HEK293T (cell line): ENCODE data around the gene C1orf94.
"Not testable (repeated sequence)": the region's sequence is repeated elsewhere in the genome, so short reads cannot be mapped to it uniquely, and the experiment has no call there.

Experiments used
- CTCF ChIA-PET: fragments of 350-600 bp; formaldehyde crosslinking; extraction: SDS; loops from one replicate; lab custom pipeline; 2021; ENCODE audit warnings: antibody characterized with exemption, inconsistent platforms; lab: Yijun Ruan, JAX
- POLR2A ChIA-PET: fragments of 350-600 bp; formaldehyde crosslinking; extraction: SDS; loops from one replicate; lab custom pipeline; 2020; ENCODE audit warnings: antibody characterized with exemption, inconsistent platforms; lab: Yijun Ruan, JAX
- DNase-seq: peaks from one replicate; pipeline ENCODE4 v3.0.0; 2012; ENCODE audit warnings: mixed read lengths; ENCODE audit errors: extremely low spot score
- ARNT ChIP-seq: fragments of 450-650 bp; IDR thresholded peaks from 2 replicates; pipeline ENCODE4 v1.6.1; 2017; ENCODE audit warnings: mild to moderate bottlenecking
- BHLHE40 ChIP-seq: fragments of 450-650 bp; IDR thresholded peaks from 2 replicates; pipeline ENCODE4 v1.6.1; 2016; ENCODE audit warnings: mild to moderate bottlenecking, moderate library complexity, borderline replicate concordance
- CTBP1 ChIP-seq: fragments of 450-650 bp; IDR thresholded peaks from 2 replicates; pipeline ENCODE4 v1.6.1; 2016; ENCODE audit warnings: borderline replicate concordance
- ELF4 ChIP-seq: fragments of 450-650 bp; IDR thresholded peaks from 2 replicates; pipeline ENCODE4 v1.6.1; 2017; ENCODE audit warnings: antibody characterized with exemption
- FOXA1 ChIP-seq: fragments of 450-650 bp; IDR thresholded peaks from 2 replicates; pipeline ENCODE4 v1.6.1; 2016; ENCODE audit warnings: mild to moderate bottlenecking
- FOXK2 ChIP-seq: fragments of 450-650 bp; IDR thresholded peaks from 2 replicates; pipeline ENCODE4 v1.6.1; 2016; ENCODE audit warnings: mild to moderate bottlenecking
- FOXM1 ChIP-seq: fragments of 450-650 bp; IDR thresholded peaks from 2 replicates; pipeline ENCODE4 v1.6.1; 2017; ENCODE audit warnings: mild to moderate bottlenecking, borderline replicate concordance
- HDGF ChIP-seq: fragments of 450-650 bp; IDR thresholded peaks from 2 replicates; pipeline ENCODE4 v1.6.1; 2017; ENCODE audit warnings: antibody characterized with exemption, borderline replicate concordance
- L3MBTL2 ChIP-seq: fragments of 450-650 bp; conservative IDR thresholded peaks from 2 replicates; pipeline ENCODE4 v1.6.1; 2016; ENCODE audit warnings: mild to moderate bottlenecking
- LEF1 ChIP-seq: fragments of 450-650 bp; IDR thresholded peaks from 2 replicates; pipeline ENCODE4 v1.6.1; 2017; ENCODE audit warnings: mild to moderate bottlenecking, borderline replicate concordance
- NFRKB ChIP-seq: fragments of 450-650 bp; IDR thresholded peaks from 2 replicates; pipeline ENCODE4 v1.6.1; 2016; ENCODE audit warnings: mild to moderate bottlenecking, moderate library complexity
- PKNOX1 ChIP-seq: fragments of 450-650 bp; IDR thresholded peaks from 2 replicates; pipeline ENCODE4 v1.6.1; 2016
- SP1 ChIP-seq: fragments of 450-650 bp; IDR thresholded peaks from 2 replicates; pipeline ENCODE4 v1.6.1; 2017
- SUZ12 ChIP-seq: fragments of 450-650 bp; IDR thresholded peaks from 2 replicates; pipeline ENCODE4 v1.6.1; 2016; ENCODE audit warnings: mild to moderate bottlenecking
- TARDBP ChIP-seq: fragments of 450-650 bp; IDR thresholded peaks from 2 replicates; pipeline ENCODE4 v1.6.1; 2016
- ZNF384 ChIP-seq: fragments of 450-650 bp; IDR thresholded peaks from 2 replicates; pipeline ENCODE4 v1.6.1; 2016

C1orf94 gene

GRCh38 chr1:34166625-34167361 is 9.9 kb upstream of the C1orf94 start:
- ChIA-PET POLR2A (no interaction called here), CTCF (no interaction called here)
- no peak for DNase-seq
- TF ChIP-seq PKNOX1 (no peak), NFRKB (no peak)

- CTCF ChIA-PET = no interaction called here
- no peak for DNase-seq
- POLR2A ChIA-PET = no interaction called here
- no peak for TF ChIP-seq TARDBP
- no peak for TF ChIP-seq ELF4
- TF ChIP-seq L3MBTL2 = no peak
- TF ChIP-seq FOXA1 = no peak
- no peak for TF ChIP-seq FOXK2
- TF ChIP-seq FOXM1 = no peak
- no peak for TF ChIP-seq HDGF
- TF ChIP-seq BHLHE40 = no peak
- TF ChIP-seq CTBP1 = no peak
- no peak for TF ChIP-seq SUZ12
- TF ChIP-seq SP1 = no peak
- no peak for TF ChIP-seq ZNF384
- no peak for TF ChIP-seq ARNT
- TF ChIP-seq LEF1 = no peak
Measured at GRCh38 chr1:34167389-34167788, 9.3 kb upstream of the C1orf94 start.

- no peak for DNase-seq
- POLR2A ChIA-PET = no interaction called here
- CTCF ChIA-PET = no interaction called here
- TF ChIP-seq PKNOX1 (no peak), BHLHE40 (no peak), FOXA1 (no peak), NFRKB (no peak), ELF4 (peak; percentile 63), SP1 (no peak), LEF1 (no peak)
Measured at GRCh38 chr1:34175744-34176143, 963 bp upstream of the C1orf94 start.

GRCh38 chr1:34178072-34178471 is 1.4 kb downstream of the C1orf94 start:
- TF ChIP-seq LEF1 = no peak
- no peak for TF ChIP-seq FOXK2
- no peak for TF ChIP-seq ARNT
- TF ChIP-seq CTBP1 = no peak
- no peak for TF ChIP-seq ZNF384
- TF ChIP-seq PKNOX1 = no peak
- no peak for TF ChIP-seq HDGF
- TF ChIP-seq SP1 = no peak
- TF ChIP-seq ELF4 = no peak
- TF ChIP-seq TARDBP = no peak
- no peak for TF ChIP-seq BHLHE40
- no peak for TF ChIP-seq L3MBTL2
- no peak for TF ChIP-seq FOXM1
- TF ChIP-seq NFRKB = no peak
- no peak for TF ChIP-seq SUZ12
- ChIA-PET POLR2A (interaction anchor here (0.7 kb wide), 1 partner anchor 399 kb away, joined by 3 read pairs; no protein-coding TSS in a partner anchor), CTCF (no interaction called here)
- DNase-seq = no peak

GRCh38 chr1:34183381-34183780 is 6.7 kb downstream of the C1orf94 start:
- POLR2A ChIA-PET, DNase-seq, CTCF ChIA-PET: not testable (repeated sequence)

- DNase-seq = no peak
- TF ChIP-seq FOXK2 (no peak), SUZ12 (no peak), SP1 (no peak), ELF4 (no peak), LEF1 (no peak), PKNOX1 (no peak)
- CTCF ChIA-PET = interaction anchor here (1.0 kb wide), 1 partner anchor 29 kb away, joined by 3 read pairs; no protein-coding TSS in a partner anchor
- POLR2A ChIA-PET = no interaction called here
Measured at GRCh38 chr1:34186741-34187494, 10.2 kb downstream of the C1orf94 start.
